ENCODE measurements around the gene SEM1. TPM values are rescaled to one million over a fixed set of nuclear protein-coding genes. Genes with fewer than 3 reads are reported as not detected.
A peak's percentile ranks its signal among the peaks of the same experiment; 100 is the strongest.
"Not testable (repeated sequence)": the region's sequence is repeated elsewhere in the genome, so short reads cannot be mapped to it uniquely, and the experiment has no call there.

Gene SEM1
- polyA plus RNA-seq (2014; cell fraction: cytosol; rRNA removed): 26.2 and 26.6 TPM in 2 replicates
- 28.6 and 31.1 TPM in 2 replicates for polyA plus RNA-seq (2014; cell fraction: nucleus; rRNA removed)

DNA sequence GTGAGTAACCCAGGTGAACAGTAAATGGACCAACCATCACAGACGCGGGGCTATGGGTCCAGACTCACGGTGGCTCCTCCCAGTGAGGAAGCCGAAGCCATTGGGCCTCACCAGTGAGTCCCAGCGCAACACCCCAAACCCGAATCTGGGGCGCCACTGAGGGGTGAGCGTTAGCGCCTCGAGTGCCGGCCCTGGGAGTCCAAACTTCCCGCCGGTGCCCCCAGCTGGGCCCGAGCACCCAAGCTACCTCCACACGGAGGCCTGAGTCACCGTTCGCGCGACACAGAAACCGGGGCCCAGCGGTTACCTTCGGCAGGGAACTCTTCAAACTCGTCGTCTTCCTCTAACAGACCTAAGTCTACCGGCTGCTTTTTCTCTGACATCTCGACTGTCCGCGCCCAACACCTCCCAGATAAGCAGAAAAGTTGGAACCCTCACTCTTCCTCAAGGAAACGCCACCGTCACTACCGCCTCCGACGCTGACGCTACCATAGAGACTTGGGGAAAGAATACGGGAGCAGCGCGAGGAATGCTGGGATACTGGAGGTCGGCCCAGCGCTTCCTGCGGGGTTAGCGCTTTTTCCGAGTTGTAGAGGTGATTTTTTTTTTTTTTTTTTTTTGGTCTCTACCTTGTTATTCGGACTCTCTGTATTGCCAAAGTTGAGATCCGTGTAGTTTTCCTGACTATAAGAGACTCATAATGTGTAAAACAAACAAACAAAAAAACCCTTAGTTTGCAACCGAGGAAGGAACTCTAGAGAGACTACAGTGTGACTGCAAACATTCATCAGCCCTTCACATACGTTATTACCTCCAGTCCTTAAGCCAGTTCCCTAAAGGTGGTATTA, at the start of gene SEM1:
SEM1 (minus strand) TSS at position 466 of the 848 bp plus-strand sequence; CDS start at position 383, 83 bp downstream.
- DNase-seq (ENCODE audit: low spot score): peak; percentile 87

- not testable (repeated sequence) for DNase-seq (ENCODE audit: low spot score)
Measured at GRCh38 chr7:96757880-96758279, 48.2 kb upstream of the SEM1 start.

GRCh38 chr7:96747418-96747940, 37.8 kb upstream of the SEM1 start:
- DNase-seq (ENCODE audit: low spot score): no peak

DNA sequence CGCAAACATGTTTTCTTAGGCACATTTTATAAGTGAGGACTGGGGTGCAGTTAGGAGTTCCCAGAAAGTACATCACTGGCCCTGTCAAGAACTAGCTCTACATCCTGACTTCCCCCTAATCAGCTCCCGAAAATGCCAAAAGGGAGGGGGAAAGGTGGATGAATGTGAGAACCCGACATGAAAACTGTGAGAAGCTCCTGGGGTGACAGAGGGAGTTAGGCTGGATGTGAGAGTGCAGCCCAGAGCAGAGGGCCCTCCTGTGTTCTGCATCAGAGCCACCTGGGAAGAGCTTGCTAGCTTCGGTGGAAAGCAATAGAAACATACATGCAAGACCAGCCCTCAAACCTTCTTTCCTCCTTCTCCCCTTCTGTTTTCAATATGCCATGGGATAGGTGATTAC, 30.5 kb upstream of the SEM1 start:
- DNase-seq (ENCODE audit: low spot score): no peak

DNA sequence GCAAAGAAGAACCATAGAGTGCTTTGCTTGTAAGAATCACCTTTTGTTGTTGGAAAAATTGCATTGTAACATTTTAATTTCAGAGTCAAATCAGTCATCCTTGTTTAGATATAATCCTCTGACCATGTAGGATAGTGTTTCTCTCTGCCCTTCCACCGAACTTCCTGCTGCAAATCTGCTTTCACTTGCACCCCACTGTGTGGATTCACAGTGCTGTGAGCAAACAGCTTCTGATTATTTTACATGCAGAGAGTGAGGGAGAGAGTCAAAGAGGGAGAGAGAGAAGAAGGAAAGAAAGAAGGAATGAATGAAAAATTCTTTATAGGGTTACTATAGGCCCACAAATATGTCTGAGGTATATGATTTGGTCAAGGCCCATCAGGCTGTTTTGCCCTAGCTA, 30.0 kb upstream of the SEM1 start:
- DNase-seq (ENCODE audit: low spot score): no peak

DNA sequence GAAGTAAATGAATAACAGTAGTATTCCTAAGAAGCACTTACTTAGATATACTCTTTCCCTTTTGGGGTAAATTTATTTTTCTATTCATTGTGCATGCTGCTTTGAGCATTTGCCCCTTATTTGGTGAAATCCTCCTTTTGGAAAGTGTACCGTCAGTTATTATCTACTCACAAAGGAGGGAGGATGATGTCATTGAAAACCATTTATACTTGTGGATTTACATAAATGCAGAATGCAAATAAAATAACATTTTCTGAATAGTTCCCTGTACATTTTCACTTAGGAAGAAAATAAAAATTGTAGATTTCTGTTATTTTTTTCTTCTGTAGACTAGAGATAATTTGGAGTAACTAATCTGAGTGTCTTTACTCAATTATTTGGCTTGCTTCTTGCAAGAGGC, 29.5 kb upstream of the SEM1 start:
- no peak for DNase-seq (ENCODE audit: low spot score)

- DNase-seq (ENCODE audit: low spot score): no peak
Measured at GRCh38 chr7:96738705-96739104, 29.1 kb upstream of the SEM1 start.

- DNase-seq (ENCODE audit: low spot score): no peak
Measured at GRCh38 chr7:96737545-96738050, 28.0 kb upstream of the SEM1 start.

DNA sequence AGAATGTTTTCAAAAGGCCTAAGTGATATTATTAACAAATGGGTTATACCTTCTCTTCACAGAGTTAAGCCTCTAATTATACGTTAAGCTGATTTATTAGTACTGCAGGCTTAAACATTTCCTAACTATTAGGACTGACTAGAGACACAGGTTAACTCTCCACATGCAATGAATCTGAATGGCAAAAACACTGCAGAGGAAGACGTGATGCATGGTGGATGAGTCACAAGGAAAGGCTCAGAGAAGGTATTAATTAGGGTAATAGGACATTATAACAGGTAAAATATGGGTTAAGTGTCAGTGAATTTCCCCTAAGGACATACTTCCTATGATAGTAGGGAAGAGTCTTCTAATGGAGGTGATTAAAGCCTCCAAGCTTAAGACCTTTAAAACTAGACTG, 24.7 kb upstream of the SEM1 start:
- no peak for DNase-seq (ENCODE audit: low spot score)

GRCh38 chr7:96729820-96730219, 20.2 kb upstream of the SEM1 start:
- no peak for DNase-seq (ENCODE audit: low spot score)

DNA sequence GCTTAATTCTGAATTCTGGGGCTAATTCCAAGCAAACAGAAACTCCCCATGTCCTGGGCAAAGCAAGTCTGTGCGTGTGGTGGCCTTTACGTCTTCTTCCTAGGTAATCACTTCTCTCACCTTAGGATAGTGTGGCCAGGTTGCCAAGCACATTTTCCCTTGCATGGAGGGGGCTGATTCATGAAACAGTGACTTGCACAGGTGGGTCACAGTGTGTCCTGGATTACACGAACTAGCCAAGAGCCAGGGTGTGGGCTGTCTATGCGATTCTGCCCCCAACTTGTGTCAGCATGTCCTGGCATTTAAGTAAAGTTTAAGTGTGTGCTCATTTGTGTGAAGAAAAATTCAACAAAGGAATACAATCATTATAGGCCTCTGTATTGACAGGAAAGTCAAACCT, 18.5 kb upstream of the SEM1 start:
- no peak for DNase-seq (ENCODE audit: low spot score)

DNA sequence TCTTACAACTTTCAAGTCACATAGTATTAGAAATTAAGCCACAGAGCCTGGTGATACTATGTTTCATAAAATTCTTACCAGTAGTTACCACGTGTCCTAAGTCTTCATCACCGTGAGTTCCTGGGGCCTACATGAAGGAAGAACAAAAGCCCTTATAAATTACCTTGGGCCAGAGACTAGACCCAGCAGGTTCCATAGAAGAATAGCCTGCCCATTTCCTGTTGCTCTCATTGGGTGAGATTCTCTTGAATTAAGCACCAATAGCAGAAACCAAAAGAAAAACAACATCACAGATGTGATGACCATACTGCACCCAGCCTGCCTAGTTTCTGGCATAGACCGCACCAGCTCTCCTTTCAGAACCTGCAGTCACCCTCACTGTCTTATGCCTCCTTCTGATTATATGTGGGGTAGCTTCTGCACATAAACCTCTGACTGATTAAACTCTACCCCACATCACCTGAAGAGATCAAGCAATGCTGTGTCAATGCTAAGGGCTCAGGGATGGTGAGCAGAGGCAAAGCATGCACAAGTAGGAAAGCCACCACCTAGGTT, 18.0 kb upstream of the SEM1 start:
- DNase-seq (ENCODE audit: low spot score): no peak

DNA sequence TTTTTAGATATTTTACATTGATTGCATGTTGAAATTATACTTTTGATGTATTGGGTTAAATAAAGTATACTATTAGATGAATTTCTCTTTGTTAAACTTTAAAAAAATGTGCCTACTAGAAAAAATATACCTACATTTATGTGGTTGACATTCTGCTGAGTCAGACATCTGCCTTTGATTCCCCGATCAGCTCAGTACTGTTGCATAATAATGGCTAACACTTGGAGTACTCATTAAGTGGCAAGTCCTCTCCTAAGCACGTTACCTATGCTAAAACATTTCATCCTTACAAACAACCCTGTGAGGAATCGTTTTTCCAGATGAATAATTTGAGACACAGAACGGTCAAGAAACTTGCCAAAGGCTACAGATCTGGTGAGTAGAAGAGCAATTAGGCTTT, 14.0 kb upstream of the SEM1 start:
- DNase-seq (ENCODE audit: low spot score): no peak

- DNase-seq (ENCODE audit: low spot score): not testable (repeated sequence)
Measured at GRCh38 chr7:96722928-96723327, 13.3 kb upstream of the SEM1 start.

GRCh38 chr7:96720843-96721242, 11.2 kb upstream of the SEM1 start:
- DNase-seq (ENCODE audit: low spot score): no peak

DNA sequence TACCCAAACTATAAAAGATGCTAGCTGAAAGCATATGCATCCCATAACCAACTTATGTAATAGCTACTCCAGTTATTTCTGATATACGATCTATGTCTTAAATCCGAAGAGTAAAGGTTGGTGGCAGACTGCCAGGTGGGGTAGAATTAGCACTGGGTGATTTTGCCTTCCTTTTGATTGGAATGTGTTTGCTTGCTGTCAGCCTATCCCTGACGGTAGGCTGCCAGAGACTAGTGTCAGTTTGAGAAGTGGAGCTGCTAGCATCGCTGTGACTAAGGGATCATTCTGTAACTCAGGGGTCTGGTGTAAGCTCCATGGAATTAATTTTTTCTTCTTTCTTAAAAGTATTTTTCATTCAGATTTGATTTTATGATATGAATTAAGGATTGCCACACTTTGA, 9.5 kb upstream of the SEM1 start:
- no peak for DNase-seq (ENCODE audit: low spot score)

- no peak for DNase-seq (ENCODE audit: low spot score)
Measured at GRCh38 chr7:96718107-96719003, 8.7 kb upstream of the SEM1 start.

DNA sequence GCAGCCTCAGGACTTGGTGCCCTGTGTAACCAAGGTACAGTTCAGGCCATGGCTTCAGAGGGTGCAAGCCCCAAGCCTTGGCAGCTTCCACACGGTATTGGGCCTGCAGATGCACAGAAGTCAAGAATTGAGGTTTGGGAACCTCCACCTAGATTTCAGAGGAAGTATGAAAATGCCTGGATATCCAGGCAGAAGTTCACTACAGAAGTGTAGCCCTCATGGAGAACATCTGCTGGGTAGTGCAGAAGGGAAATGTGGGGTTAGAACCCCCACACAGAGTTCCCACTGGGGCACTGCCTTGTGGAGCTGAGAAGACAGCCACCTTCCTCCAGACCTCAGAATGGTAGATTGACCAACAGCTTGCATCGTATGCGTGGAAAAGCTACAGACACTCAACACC, 3.4 kb upstream of the SEM1 start:
- no peak for DNase-seq (ENCODE audit: low spot score)

DNA sequence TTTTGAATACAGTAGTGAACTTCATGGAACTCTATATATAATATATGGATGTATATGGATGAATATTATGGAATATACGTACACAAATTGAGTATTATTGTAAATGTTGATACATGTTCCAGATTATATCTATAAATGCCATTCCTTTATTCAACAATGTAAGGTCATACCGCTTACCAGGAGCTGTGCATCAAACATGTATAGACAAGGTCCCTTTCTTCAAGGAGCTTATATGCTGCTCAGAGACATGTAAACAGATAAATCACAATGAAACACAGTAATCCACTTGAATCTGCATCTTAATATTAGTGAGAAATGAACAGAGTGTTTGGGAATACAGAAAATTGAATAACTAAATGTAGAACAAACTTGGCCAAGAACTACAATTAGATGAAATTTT, 898 bp upstream of the SEM1 start:
- DNase-seq (ENCODE audit: low spot score): no peak

DNA sequence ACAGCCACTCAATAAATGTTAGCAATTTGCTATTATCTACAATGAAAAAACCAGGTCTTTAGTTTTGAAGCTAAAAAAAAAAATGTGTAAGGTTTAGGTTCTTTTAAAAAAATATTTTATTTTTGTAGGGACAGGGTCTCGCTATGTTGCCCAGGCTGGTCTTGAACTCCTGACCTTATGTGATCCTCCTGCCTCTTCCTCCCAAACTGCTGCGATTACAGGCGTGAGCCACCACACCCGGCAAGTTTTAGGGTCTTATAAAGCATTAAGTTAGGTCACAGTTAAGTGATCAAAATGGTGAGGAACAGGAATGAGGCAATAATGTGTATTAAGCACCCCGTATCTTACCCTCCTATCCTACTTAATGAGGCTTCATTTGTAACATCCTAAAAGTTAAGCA, 774 bp downstream of the SEM1 start:
- peak; percentile 10 for DNase-seq (ENCODE audit: low spot score)

DNA sequence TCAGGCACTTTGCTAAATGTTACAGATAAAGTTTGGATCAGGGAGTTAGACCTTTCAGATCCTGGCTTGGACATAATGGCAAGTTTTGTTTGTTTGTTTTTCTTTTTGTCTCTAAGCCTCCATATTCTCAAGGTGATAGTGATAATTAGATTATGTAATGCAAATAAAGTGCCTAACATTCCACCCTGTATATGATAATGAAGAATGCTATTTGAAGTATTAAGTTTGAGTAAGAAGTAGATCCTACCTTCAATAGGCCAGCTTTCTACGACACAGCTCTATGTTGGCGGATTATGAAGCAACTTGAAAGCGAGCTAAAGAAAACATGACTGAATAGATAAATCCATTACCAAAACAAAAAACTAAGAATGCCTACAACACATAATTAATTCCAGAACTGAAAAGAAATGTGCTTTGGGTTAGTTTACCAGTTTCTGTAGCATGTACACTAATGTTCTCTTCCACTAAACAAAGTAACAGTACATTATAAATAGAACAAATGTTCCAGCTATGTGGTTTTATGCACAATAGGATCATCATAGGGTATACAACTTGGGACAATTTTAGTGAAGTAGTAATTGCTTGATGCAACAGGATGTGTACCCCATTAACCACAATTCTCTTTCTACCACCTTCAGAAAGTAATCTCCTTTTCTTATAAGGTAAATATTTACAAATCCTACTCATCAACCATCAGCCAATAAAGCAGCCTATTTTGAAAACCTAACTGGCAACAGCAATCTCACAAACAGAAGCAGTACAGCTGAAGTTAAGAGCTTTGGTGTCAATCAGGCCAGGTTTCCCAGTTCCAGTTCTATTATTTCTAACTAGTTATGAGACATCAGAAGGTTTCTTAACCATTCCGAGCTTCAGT, 1.5 kb downstream of the SEM1 start:
- DNase-seq (ENCODE audit: low spot score): no peak

Measured in SK-N-DZ (cell line).